Activated gamma-delta T cell treated with Interleukin-2 at 50 U/mL for 16 hours (primary cell): ENCODE results near the gene BRAT1.
A peak's percentile ranks its signal among the peaks of the same experiment; 100 is the strongest.

Experiments used
- DNase-seq: peaks from one replicate; pipeline ENCODE4 v3.0.0-alpha.2; 2020

Gene BRAT1

GRCh38 chr7:2509298-2509906 lies 45.9 kb downstream of the BRAT1 start:
- DNase-seq: no peak

- DNase-seq: peak; percentile 82
Observed at GRCh38 chr7:2508327-2509215, 46.8 kb downstream of the BRAT1 start.

GRCh38 chr7:2507917-2508306 lies 47.4 kb downstream of the BRAT1 start:
- no peak for DNase-seq

- no peak for DNase-seq
Observed at GRCh38 chr7:2507208-2507916, 48.0 kb downstream of the BRAT1 start.

GRCh38 chr7:2505401-2505800 lies 49.9 kb downstream of the BRAT1 start:
- no peak for DNase-seq

GRCh38 chr7:2504889-2505375 lies 50.4 kb downstream of the BRAT1 start:
- no peak for DNase-seq

GRCh38 chr7:2504128-2504888 lies 51.0 kb downstream of the BRAT1 start:
- DNase-seq: no peak

GRCh38 chr7:2503056-2503941 lies 52.0 kb downstream of the BRAT1 start:
- DNase-seq: no peak

- no peak for DNase-seq
Observed at GRCh38 chr7:2502647-2502966, 52.7 kb downstream of the BRAT1 start.

- no peak for DNase-seq
Observed at GRCh38 chr7:2501947-2502646, 53.2 kb downstream of the BRAT1 start.

- DNase-seq: no peak
Observed at GRCh38 chr7:2500701-2501100, 54.6 kb downstream of the BRAT1 start.

GRCh38 chr7:2499719-2500430 lies 55.4 kb downstream of the BRAT1 start:
- DNase-seq: no peak

- DNase-seq: no peak
Observed at GRCh38 chr7:2499181-2499580, 56.1 kb downstream of the BRAT1 start.

- no peak for DNase-seq
Observed at GRCh38 chr7:2498708-2499107, 56.6 kb downstream of the BRAT1 start.

- no peak for DNase-seq
Observed at GRCh38 chr7:2497500-2498336, 57.6 kb downstream of the BRAT1 start.

GRCh38 chr7:2497065-2497464 lies 58.3 kb downstream of the BRAT1 start:
- DNase-seq: no peak

GRCh38 chr7:2496375-2496774 lies 58.9 kb downstream of the BRAT1 start:
- no peak for DNase-seq

GRCh38 chr7:2495418-2496299 lies 59.7 kb downstream of the BRAT1 start:
- DNase-seq: no peak
